Mesothelial cell of epicardium (in vitro differentiated cells): ENCODE measurements around the gene FBRSL1. TPM values are rescaled to one million over a fixed set of nuclear protein-coding genes. Genes with fewer than 3 reads are reported as not detected.

Experiments
- DNase-seq, 2 experiments: peaks; one replicate each; pipeline ENCODE4 v3.0.0; 2021; ENCODE audit warnings: low spot score in 2 of 2; ENCODE audit not compliant: unreplicated experiment in 2 of 2
- H3K27ac Mint-ChIP-seq: 2 replicates; pipeline ENCODE4 v1.8.0; 2021; ENCODE audit warnings: mixed read lengths
- H3K27me3 Mint-ChIP-seq: 2 replicates; pipeline ENCODE4 v1.8.0; 2021; ENCODE audit warnings: low read depth, mixed read lengths
- H3K36me3 Mint-ChIP-seq: 2 replicates; pipeline ENCODE4 v1.8.0; 2021; ENCODE audit warnings: mixed read lengths
- H3K4me1 Mint-ChIP-seq: 2 replicates; pipeline ENCODE4 v1.8.0; 2021; ENCODE audit warnings: mixed read lengths
- H3K4me3 Mint-ChIP-seq: 2 replicates; pipeline ENCODE4 v1.8.0; 2021; ENCODE audit warnings: mild to moderate bottlenecking, moderate library complexity, mixed read lengths
- H3K9me3 Mint-ChIP-seq: 2 replicates; pipeline ENCODE4 v1.8.0; 2021; ENCODE audit warnings: mixed read lengths
- CTCF ChIP-seq: fragments of 200-600 bp; sonication (generic); IDR thresholded peaks from one replicate; pipeline ENCODE4 v1.5.0; 2021; ENCODE audit warnings: antibody characterized with exemption; ENCODE audit not compliant: unreplicated experiment
- total RNA-seq: library from RNA; stranded (reverse); gene quantifications from 3 replicates; pipeline ENCODE4 v1.2.1, GENCODE V29; 2021

Gene FBRSL1
- total RNA-seq, 1 donor from 2014 or later: 115 TPM

DNA sequence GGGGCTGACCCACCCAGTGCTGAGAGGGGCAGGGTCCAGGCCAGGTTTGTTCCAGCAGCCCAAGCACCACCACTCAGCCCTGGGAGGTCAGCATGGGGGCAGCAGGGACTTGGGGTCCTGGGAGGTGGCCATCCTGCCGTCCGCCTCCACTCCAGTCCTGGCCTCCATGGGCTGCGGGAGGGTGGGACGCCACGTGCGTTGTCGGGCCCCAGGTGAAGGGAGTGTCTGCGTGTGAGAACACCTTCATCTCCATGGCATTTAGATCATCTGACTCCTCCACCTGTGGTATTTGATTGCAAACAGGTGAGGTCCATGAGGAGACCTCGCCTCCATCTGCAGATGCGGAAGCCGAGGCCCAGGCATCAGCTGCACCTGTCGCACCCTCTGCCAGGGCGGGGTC, 44.1 kb downstream of the FBRSL1 start:
- Mint-ChIP-seq H3K36me3 (peaks cover 27% of the 10 kb centered on the region), H3K9me3 (peaks cover 11% of the 10 kb centered on the region), H3K27me3 (no peaks in the 10 kb centered on the region), H3K27ac (no peak overlapping the region), H3K4me1 (no peaks in the 10 kb centered on the region), H3K4me3 (no peak overlapping the region)
- no peak for TF ChIP-seq CTCF
- DNase-seq: no peak

DNA sequence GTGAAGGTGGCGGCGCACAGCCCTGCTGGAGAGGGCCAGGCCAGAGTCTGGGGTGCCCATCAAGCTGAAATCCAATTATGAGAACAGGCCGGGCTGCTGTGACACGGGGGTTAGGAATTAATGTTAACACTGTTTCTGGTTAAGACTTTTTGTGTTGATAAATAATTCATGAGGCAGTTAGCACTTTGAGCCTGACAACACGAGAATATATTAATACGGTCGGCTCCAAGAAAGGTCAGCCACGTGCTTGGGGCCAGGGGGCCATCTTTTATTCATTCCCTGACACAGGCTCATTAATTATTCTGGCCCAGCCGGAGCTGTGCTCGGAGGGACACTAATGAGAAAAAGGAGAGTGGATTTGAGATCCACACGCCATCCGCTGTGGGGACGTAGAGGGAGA, 45.1 kb downstream of the FBRSL1 start:
- TF ChIP-seq CTCF: no peak
- Mint-ChIP-seq H3K9me3 (peaks cover 11% of the 10 kb centered on the region), H3K4me1 (no peaks in the 10 kb centered on the region), H3K27me3 (no peaks in the 10 kb centered on the region), H3K36me3 (peaks cover 27% of the 10 kb centered on the region), H3K27ac (no peak overlapping the region), H3K4me3 (no peak overlapping the region)
- no peak for DNase-seq

DNA sequence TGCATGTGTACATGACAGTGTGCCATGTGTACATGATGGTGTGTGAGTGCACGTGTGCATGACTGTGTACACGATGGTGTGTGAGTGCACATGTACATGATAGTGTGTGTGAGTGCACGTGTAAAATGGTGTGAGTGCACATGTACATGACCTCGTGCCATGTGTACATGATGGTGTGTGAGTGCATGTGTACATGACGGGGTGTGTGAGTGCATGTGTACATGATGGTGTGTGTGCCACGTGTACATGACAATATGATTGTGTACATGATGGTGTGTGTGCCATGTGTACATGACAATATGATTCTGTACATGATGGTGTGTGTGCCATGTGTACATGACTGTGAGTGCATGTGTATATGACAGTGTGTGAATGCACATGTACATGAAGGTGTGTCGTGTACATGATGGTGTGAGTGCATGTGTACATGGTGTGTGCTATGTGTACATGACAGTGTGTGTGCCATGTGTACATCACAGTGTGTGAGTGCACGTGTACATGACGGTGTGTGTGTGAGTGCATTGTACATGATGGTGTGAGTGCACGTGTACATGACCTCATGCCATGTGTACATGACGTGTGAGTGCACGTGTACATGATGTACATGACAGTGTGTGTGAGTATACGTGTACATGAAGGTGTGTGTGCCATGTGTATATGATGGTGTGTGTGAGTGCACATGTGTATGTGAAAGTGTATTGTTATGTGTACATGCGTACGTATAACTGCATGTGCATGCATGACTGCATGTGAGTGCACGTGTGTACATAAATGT, 46.3 kb downstream of the FBRSL1 start:
- H3K4me1 Mint-ChIP-seq: no peaks in the 10 kb centered on the region
- DNase-seq: no peak
- H3K27me3 Mint-ChIP-seq: no peaks in the 10 kb centered on the region
- no peak overlapping the region for H3K4me3 Mint-ChIP-seq
- peaks cover 27% of the 10 kb centered on the region for H3K36me3 Mint-ChIP-seq
- no peak overlapping the region for H3K27ac Mint-ChIP-seq
- TF ChIP-seq CTCF: no peak
- H3K9me3 Mint-ChIP-seq: peaks cover 11% of the 10 kb centered on the region

GRCh38 chr12:132537049-132537448, 47.1 kb downstream of the FBRSL1 start:
- no peaks in the 10 kb centered on the region for H3K27me3 Mint-ChIP-seq

GRCh38 chr12:132537836-132538662, 48.1 kb downstream of the FBRSL1 start:
- no peak for DNase-seq
- Mint-ChIP-seq H3K4me3 (no peak overlapping the region), H3K27ac (no peak overlapping the region), H3K36me3 (peaks cover 19% of the 10 kb centered on the region), H3K27me3 (no peaks in the 10 kb centered on the region), H3K9me3 (peaks cover 11% of the 10 kb centered on the region), H3K4me1 (no peaks in the 10 kb centered on the region)
- no peak for TF ChIP-seq CTCF

More at GRCh38 chr12:132537049-132537448, 47.1 kb downstream of the FBRSL1 start:
- peaks cover 11% of the 10 kb centered on the region for H3K9me3 Mint-ChIP-seq
- no peak for TF ChIP-seq CTCF
- no peak for DNase-seq
- H3K36me3 Mint-ChIP-seq: peaks cover 24% of the 10 kb centered on the region
- H3K4me1 Mint-ChIP-seq: no peaks in the 10 kb centered on the region
- no peak overlapping the region for H3K4me3 Mint-ChIP-seq
- H3K27ac Mint-ChIP-seq: no peak overlapping the region
